ENCODE data around the gene ARL11. TPM values are rescaled to one million over a fixed set of nuclear protein-coding genes. Genes with fewer than 3 reads are reported as not detected.

Gene ARL11
- total RNA-seq, 1 donor from 2014 or later: not detected

- DNase-seq (ENCODE audit: extremely low spot score, unreplicated experiment): no peak
- peak; percentile 83 for TF ChIP-seq CTCF (conservative IDR thresholded peaks at IDR 0.05)
- H3K4me3 Mint-ChIP-seq: no peak overlapping the region
- peaks cover 27% of the 10 kb centered on the region for H3K4me1 Mint-ChIP-seq (ENCODE audit: unreplicated experiment)
- no peaks in the 10 kb centered on the region for H3K9me3 Mint-ChIP-seq
- H3K36me3 Mint-ChIP-seq: peaks cover 25% of the 10 kb centered on the region
- peak overlapping the region; percentile 22 for H3K27ac Mint-ChIP-seq
- H3K27me3 Mint-ChIP-seq: no peaks in the 10 kb centered on the region
These were observed 41.5 kb downstream of the ARL11 start for GRCh38 chr13:49669735-49670309.

DNA sequence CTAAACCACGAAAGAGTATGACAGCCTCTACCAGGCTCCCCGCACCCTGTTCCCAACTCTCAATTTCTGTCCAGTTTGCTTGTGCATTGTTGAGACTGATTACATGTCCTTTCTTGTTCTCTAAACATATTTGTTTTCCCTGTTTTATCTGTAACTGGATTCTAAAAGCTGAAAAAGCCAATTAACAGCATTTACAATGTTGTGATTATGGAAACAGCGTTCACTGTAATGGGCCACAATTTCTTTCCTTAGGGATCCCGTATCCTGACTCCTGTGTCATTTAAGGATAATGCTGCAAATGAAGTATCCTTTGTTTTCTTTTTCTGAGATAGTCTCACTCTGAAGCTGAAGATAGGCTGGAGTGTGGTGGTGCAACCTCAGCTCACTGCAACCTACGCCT, 42.5 kb downstream of the ARL11 start:
- Mint-ChIP-seq H3K27ac (no peak overlapping the region), H3K36me3 (peaks cover 30% of the 10 kb centered on the region), H3K27me3 (no peaks in the 10 kb centered on the region), H3K4me3 (no peak overlapping the region), H3K4me1 (ENCODE audit: unreplicated experiment) (peaks cover 27% of the 10 kb centered on the region), H3K9me3 (no peaks in the 10 kb centered on the region)
- DNase-seq (ENCODE audit: extremely low spot score, unreplicated experiment): no peak
- TF ChIP-seq CTCF (conservative IDR thresholded peaks at IDR 0.05): no peak

GRCh38 chr13:49676581-49677298, 48.4 kb downstream of the ARL11 start:
- Mint-ChIP-seq H3K9me3 (peaks cover 4% of the 10 kb centered on the region), H3K27ac (no peak overlapping the region), H3K4me1 (ENCODE audit: unreplicated experiment) (peaks cover 8% of the 10 kb centered on the region), H3K36me3 (peaks cover 34% of the 10 kb centered on the region), H3K4me3 (no peak overlapping the region), H3K27me3 (no peaks in the 10 kb centered on the region)
- DNase-seq (ENCODE audit: extremely low spot score, unreplicated experiment): no peak
- TF ChIP-seq CTCF (conservative IDR thresholded peaks at IDR 0.05): no peak

GRCh38 chr13:49678191-49678914, 50.0 kb downstream of the ARL11 start:
- Mint-ChIP-seq H3K9me3 (peaks cover 4% of the 10 kb centered on the region), H3K4me1 (ENCODE audit: unreplicated experiment) (peaks cover 11% of the 10 kb centered on the region), H3K4me3 (no peak overlapping the region), H3K27ac (no peak overlapping the region), H3K36me3 (peaks cover 34% of the 10 kb centered on the region), H3K27me3 (no peaks in the 10 kb centered on the region)
- no peak for DNase-seq (ENCODE audit: extremely low spot score, unreplicated experiment)
- no peak for TF ChIP-seq CTCF (conservative IDR thresholded peaks at IDR 0.05)

GRCh38 chr13:49679246-49679645, 50.9 kb downstream of the ARL11 start:
- peaks cover 38% of the 10 kb centered on the region for H3K36me3 Mint-ChIP-seq
- no peak for TF ChIP-seq CTCF (conservative IDR thresholded peaks at IDR 0.05)

More at GRCh38 chr13:49679246-49679645, 50.9 kb downstream of the ARL11 start:
- peaks cover 17% of the 10 kb centered on the region for H3K4me1 Mint-ChIP-seq (ENCODE audit: unreplicated experiment)
- H3K4me3 Mint-ChIP-seq: no peak overlapping the region
- H3K27ac Mint-ChIP-seq: no peak overlapping the region
- no peak for DNase-seq (ENCODE audit: extremely low spot score, unreplicated experiment)
- H3K9me3 Mint-ChIP-seq: peaks cover 4% of the 10 kb centered on the region
- H3K27me3 Mint-ChIP-seq: no peaks in the 10 kb centered on the region

Data from type B pancreatic cell (in vitro differentiated cells).